ENCODE results near the gene PAK4.

Gene PAK4

DNA sequence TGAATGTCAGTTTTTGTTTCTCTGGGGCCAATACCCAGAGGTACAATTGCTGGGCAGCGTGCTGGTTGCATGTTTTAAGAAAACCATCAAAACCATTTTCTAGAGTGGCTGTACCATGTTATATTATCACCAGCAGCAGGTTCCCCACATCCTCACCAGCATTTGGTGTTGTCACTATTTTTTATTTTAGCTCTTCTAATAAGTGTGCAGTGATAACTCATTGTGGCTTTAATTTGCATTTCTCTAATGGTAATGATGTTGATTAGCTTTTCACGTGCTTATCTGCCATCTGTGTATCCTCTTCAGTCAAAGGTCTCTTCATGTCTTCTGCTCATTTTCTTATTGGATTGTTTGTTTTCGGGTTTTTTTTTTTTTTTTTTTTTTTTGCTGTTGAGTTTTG, 21.9 kb downstream of the PAK4 start:
- no peak for DNase-seq

DNA sequence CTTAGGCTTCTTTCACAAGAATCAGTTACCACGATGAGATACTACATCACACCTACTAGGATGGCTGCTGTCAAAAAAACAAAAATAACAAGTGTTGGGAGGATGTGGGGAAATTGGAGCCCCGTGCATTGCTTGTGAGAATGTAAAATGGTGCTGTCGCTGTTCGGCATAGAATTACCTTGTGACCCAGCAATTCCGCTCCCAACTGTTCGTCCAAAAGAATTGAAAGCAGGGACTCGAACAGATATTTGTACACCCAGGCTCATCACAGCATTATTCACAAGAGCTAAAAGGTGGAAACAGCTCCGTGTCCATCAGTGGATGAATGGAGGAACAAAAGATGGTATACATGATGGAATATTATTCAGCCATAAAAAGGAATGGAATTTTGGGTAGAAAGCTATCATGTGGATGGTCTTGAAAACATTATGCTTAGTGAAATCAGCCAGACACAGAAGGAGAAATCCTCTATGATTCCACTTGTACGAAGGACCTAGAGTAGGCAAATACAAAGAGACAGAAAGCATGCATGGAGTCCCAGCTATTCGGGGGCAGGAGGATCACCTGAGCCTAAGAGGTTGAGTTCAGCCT, 23.4 kb downstream of the PAK4 start:
- no peak for DNase-seq

DNA sequence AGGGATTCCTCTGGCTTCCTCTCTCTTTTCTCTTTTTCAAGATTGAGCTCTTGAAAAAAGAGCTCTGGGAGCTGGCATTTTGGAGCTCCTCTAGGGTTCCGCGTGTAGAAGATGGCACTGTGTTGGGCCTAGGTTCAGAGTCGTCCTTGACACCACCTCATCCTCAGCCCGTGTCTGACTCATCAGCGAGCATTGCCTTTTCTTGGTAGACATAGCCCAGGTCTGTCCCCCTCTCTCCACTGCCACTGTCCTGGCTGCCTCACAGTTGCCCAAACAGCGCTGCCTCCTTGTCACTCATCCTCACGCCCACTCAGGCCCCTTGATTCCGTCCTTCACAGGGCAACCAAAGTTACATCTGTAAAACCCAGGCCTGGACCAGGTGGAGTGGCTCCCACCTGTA, 24.6 kb downstream of the PAK4 start:
- DNase-seq, result no peak

DNA sequence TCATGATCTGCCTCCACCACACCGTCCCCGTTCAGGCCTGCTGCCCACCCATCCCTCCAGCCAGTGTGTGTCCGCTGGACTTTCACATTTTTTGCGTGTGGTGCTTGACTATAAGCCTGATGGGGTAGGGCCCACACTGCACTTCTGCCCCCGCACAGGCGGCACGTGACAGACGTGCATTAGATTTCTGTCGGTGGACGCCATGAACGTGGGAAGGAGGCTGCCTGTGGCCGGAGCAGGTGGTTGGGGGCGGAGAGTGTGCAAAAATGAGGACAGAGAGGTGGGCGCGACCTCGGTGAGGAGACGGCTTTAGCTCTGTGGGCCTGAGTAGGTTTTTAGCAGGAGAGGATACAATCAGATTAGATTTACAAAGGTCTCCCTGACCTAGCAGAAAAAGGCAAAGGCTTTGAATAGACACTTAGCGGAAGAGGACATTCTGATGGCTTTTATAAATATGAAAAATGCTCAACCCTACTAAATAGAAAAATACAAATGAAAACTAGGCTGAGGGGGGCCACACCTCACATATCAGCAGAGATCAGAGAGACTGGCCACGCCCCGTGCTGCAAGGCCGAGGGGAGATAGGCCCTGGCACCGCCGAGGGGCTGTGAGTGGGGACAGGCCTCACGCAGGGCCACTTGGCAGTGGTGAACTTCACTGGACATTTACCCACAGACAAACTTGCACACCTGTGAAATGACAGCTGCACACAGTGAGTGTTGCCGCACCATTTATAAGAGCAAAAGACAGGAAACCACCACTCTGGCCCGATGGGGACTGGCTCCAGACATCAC, 25.4 kb downstream of the PAK4 start:
- no peak for DNase-seq

DNA sequence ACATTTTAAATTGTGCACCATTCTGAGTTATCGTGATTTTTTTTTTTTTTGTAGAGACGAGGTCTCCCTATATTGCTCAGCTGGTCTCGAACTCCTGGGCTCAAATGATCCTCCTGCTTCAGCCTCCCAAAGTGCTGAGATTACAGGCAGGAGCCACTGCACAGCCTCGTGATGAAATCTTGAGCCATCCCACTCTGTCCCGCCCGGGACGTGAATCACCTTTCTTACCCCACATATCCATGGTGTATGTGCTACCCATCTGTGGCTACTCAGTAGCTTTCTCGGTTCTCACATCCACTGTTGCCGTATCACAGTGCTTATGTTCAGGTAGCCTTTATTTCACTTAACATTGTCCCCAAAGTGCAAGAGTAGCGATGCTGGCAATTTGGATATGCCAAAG, 26.5 kb downstream of the PAK4 start:
- DNase-seq, result no peak

DNA sequence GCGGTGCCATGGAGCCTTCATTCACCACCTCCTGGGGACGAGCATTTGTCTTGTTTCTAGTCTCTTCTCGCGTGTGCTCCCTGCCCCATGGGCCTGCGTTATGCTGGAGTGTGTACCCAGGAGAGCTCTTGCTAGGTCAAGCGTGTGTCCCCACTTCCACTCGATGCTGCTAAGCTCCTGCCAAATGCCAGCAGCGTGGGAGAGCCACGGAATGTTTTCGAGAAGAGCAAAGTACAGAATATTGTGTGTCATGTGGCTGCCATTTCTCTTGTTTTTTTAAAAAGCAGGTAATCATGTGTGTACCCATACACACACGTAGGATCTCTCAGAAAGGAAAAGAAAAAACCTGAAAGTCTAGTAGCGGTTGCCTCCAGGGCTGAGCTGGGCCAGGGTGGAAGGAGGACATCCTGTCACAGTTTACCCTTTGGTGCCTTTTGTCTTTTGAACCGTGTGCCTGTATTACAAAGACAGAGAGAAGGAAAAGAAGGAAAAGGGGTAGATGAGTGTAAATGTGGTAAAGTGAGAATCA, 28.6 kb downstream of the PAK4 start:
- no peak for DNase-seq

DNA sequence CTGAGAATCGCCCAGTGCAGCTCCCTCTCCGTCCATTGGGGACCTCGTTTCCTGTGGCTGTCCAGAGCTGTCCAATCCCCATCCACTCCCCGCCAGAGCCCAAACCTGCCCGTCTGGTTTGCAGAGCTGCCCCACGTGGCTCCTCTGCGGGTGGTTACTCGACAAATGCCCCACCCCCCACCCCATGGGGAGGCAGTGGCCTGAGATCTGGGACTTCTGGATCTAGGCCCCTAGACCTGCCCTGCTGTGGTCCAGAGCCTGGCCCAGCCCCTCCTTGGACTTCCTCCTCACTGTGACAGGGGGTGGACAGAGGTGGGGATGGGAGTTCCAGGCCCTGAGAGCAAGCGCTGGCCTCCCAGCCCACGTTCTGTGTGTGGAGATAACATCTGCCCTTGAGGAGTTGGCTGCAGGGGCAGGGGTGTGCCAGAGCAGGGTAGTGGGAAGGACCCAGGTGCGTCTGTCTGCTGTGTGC, 29.1 kb downstream of the PAK4 start:
- no peak for DNase-seq

DNA sequence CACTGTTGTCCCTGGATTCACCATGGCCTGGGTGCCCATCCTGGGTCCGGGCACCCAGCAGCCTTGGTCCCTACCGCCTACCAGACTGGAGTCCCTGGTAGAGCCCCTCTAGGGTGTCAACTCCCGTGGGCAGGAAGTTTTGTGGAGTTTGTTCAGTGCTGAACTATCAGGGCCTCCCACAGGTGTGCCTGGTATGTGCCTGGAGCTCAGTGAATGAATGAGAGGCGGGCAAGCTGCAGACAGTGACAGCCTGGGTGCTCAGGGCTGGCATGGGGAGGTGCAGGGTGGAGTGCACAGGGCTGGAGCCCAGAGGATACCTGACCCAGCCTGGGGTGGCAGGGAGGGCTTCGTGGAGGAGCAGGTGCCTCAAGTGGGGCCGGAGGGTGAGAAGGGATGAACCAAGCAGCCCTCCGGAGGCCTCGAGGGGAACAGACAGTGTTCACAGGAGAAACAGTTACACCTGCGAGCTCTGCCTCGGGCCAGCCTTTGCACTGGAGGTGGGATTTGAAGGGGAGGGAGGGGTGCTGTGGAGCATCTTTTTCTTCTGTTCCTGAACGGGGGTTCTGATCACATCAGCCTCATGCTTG, 29.6 kb downstream of the PAK4 start:
- DNase-seq, result no peak

DNA sequence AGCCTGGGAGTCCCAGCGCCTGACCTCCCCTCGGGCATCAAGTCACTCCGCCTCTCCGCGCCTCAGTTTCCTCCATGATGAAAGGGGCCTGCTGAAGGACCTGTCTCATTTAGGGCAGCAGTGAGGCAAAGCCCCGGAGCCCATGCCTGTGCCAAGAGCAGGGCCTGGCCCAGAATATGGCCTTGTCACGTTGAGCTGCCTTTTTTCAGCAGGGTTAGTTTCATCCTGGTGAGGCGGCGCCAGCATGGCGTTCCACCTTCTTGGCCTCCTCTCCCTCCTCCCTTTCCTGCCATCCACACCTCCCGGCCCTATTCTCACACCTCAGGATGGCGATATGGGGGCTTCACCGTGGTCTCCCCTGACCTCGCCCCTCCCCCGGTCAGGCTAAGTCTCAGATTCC, 30.2 kb downstream of the PAK4 start:
- DNase-seq, result no peak

DNA sequence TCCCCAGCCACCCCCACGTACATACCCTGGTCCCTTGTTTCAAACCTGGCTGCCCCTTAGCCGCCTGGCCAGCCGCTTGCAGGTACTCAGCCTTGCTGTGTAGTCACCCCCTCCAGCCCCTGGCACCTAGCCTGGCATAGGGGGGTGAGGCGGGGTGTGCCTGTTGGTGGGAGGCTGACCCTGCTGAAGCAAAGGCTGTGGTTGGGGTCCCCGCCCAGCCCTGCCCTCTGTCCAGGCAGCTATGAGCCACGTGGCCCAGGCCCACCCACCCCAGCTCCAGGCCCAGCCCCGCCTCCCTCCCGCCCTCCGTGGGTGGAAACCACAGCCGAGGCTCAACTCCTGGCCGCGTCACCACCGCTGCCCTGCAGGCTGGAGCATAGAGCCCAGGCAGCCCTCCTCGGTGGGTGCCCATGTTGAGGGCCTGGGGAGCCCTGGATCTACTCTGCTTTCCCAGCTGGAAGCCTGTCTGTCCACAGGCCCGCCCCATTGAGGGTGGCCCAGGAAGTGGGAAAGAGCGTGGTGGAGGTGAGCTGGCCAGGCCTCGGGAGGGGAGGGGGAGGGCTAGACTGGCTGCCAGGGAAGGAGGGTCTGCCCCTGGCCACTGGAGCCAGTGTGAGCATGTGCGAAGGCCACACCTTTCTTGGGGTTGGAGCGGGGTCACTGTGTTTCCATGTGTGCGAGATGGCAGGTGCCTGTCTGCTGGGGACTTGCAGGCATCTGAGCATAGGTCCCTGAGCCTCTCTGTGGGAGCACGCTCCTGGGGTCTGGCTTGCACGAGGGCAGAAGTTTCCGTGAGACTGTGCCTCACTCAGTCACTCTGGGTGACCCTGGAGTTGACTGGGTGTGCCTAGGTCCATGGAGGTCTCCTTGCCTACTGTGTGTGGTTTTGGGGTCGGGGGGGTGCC, 31.0 kb downstream of the PAK4 start:
- DNase-seq, result no peak

DNA sequence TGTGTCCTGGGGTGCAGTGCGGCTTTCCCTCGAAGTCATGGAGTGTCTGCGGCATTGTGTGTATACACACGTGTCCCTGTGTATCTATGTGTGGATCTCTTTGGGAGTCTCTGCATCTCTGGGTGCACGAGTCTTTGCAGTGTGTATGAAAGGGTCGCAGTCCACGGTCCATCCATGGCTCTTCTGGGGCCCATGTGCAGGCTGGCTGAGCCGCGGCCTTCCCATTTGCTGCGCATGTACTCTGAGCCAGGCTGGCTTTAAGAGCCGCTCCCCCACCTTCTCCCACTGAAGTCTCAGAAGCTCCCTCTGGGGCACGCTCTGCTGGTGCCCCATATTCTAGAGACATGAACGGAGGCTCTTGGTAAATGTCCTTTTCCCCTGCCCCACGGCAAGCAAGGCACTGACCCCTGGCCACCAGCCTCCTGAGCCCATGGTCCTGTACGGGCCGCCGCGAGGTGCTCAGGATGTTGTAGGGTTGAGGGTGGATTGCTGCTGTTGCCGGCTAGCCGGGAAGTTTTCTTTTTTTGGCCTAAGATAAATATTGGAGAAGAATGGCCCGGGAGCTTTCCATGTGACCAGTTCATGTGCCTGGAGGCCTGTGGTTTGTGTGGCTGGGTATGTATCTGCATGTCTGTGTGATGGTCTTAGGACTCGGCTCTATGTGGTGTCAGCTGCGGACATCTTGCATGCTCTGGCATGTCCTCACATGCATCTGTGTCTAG, 31.9 kb downstream of the PAK4 start:
- DNase-seq, result no peak

DNA sequence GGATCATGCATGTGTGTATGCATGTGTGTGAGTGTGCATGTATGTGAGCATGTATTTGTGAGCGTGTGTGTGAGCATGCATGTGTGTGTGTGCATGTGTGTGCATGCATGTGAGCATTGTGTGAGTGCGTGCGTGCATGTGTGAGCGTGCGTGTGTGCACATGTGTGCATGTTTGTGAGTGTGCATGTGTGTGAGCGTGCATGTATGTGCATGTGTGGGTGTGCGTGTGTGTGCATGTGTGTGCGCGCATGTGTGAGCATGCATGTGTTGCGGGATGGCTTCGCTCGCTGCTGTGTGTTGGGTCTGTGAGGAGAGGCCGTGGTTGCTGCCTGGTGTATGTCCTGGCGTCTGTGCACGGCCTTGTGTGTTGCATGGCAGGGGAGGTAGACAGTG, 32.4 kb downstream of the PAK4 start:
- DNase-seq, result no peak

DNA sequence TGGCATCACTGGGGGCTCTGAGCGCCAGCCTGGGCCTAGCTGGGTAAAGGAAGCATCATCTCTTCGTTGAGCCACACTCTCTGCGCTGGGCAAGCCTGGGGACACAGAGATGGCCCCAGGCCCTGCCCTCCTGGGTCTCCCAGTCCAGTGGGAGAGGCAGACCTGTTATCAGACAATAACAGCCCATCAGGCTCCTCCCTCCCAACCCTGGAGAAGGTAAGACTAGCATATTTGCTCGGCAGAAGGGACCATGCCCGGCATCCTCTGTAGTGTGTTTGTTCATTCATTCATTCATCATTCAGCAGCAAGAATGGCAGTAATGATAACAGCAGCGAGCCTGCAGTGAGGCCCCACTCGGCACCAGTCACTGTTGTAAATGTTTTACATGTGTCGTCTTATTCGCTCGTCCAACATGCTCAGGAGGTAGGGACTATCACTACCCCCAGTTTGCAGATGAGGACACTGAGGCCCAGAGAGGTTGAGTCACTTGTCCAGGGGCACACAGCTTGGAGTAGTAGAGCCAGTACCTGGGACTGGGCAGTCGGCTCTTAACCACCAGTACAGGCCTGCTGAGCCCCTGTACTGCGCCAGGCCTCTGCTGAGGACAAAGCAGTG, 33.2 kb downstream of the PAK4 start:
- no peak for DNase-seq

DNA sequence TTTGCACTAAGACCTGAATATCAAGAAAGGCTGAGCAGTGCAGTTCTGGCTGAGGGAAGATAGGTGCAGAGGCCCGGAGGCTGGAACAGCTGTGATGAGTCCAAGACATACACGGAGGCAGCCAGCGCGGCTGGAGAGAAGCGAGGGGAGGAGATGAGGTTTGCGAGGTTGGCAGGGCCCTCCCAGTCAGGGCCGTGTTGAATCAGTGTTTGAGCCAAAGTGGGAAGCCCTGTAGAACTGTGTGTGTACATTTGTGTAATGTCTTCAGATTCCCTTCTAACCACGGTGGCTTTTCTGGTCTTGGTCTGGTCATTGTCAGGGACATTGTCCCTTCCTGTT, 34.9 kb downstream of the PAK4 start:
- DNase-seq, result no peak

DNA sequence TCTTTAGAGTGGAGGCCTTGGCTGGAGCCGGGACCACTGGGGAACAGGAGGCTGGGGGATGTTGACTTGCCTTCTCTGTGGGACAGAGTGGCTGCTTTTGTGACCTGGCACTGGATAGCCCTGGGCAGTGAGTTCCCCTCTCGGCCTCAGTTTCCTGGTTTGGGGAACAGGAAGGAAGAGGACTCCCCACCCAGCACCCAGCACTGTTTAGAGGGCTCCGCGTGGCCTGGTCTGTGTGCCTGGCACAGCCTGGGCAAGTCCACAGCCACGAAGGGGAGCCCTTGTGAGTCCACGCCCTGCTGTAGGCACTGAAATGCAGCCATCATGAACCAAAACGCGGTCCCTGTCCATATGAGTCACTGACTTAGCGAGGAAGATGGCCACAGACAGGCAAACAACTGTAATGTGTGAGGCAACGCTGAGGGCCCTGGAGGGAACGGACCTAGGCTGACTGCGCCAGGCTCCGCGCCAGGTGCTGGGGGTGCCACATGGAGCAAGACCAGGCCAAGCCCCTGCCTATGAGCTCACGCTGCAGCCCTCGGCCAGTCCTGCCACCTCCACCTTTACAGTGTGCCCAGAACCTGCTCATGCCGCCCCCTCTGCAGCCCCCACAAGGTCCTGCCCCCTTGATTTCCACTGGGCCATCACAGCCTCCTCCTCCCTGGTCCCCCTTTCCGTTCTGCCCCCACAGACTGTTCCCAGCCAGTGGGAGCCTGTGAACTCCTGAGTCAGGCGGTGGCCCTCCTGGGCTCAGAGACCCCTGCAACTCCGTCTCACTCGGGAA, 35.5 kb downstream of the PAK4 start:
- DNase-seq, result no peak

DNA sequence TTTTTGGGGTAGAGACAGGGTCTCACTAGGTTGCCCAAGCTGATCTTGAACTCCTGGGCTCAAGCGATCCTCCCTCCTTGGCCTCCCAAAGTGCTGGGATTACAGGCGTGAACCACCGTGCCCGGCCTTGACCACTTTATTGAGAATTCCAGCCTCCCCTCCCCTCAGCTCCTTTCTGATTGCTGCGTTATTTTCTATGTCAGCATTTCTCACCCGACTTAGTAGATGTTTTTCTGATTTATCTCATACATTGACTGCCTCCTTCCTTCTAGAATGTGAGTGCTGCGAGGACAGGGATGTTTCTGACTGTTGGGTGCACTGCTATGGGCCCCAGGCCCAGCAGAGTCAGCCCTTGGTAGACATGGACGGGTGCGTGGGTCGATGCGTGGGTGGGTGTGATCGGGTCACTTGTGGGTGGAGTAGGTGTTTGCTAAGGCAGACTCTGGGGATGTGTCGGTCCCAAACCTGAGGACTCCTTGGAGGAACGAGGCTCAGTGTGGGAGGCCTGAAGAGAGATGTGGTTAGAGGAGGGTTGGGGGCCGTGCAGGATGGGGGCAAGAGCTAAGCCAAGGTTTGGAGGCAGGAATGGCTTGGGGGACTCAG, 37.0 kb downstream of the PAK4 start:
- DNase-seq, result no peak

DNA sequence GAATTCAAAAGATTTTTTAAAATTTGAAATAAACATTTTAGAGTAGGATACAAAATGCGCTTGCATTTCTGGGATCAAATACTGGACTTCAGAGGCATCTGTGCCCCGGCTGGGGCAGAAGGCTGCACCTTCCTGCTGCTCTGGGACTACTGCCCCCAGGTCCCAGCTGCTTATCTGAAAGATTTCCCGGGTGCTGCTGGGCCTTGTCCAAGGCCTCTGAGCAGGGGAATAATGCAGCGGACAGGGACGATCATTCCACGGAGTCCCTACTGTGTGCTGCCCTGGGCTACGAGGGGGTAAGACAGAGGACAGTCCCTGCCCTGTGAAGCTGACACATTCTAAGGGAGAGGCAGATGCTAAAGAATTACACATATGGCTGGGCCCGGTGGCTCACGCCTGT, 38.0 kb downstream of the PAK4 start:
- DNase-seq, result no peak

DNA sequence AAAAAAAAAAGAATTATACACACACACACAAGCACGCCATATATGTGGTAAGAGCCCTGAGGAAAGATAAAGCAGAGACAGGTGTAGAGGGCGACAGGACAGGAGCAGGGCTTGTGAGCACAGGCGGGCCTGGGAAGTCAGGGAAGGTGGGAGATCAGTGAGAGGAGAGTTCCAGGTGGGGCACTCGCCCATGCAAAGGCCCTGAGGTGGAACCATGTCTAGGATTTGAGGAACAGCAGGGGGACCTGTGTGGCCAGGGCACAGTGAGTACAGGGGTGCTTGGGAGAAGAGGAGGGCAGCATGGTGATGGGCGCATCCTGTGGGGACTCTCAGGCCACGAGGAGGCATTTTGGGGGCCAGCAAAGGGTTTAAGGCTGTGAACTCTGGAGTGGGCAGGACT, 38.7 kb downstream of the PAK4 start:
- no peak for DNase-seq

DNA sequence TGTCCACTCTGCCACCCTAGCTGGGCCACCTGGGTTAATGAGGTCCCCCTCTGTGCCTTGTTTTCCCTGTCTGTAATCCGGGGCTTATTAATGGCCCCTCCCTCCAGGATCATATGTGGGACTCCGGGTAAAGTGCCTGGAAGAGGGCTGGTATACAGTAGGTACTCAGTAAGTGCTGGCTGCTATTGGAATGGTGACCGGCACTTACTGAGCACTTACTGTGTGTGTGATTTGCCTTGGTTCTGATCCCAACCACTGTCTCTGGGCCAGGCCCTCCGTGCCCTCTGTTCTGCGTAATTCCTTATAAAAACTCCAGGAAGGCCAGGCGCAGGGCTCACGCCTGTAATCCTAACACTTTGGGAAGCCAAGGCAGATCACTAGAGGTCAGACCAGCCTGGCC, 40.3 kb downstream of the PAK4 start:
- no peak for DNase-seq

DNA sequence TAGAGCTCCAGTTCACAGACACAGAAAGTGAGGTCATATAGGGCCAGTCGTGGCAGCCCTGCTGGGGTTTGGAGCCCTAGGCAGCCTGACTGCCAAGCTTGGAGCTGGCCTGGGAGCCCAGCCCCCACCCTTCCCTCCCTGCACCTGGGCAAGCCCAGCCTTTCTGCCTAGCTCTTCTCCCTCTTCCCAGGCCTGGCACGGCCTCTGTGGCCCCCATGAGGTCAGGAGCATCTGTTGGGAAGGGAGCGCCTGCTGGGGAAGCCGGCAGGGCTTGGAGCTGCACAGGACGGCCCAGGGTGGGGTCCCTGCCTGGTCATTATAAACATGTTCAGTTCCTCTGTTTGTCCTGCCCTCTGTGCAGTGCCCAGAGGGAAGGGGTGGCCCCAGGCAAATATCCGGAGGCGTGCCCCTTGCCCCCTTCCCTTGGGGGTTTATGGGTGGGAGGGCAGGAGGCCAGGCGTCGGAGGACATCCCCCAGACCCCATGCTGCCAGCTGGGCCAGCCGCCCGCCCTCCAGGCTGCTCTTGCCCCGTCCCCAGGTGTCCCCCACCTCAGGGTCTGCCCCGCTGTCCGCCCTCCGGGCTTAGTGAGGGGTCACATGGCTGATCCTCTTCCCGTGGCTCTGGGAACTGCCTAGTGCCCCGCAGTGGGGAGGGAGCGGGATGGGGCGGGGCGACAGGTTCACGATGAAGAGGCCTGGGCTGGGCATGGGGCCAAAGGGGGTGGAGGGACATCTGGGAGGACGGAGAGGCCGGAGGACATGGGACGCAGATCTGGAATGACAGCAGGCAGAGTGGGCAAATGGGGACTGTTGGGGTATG, 41.2 kb downstream of the PAK4 start:
- DNase-seq, result no peak
